ENCODE data around the gene PLOD2. TPM values are rescaled to one million over a fixed set of nuclear protein-coding genes. Genes with fewer than 3 reads are reported as not detected.

The PLOD2 gene
- total and polyA plus RNA-seq, 9 donors, result 29.6 to 65.4 (median 40.6) TPM

DNA sequence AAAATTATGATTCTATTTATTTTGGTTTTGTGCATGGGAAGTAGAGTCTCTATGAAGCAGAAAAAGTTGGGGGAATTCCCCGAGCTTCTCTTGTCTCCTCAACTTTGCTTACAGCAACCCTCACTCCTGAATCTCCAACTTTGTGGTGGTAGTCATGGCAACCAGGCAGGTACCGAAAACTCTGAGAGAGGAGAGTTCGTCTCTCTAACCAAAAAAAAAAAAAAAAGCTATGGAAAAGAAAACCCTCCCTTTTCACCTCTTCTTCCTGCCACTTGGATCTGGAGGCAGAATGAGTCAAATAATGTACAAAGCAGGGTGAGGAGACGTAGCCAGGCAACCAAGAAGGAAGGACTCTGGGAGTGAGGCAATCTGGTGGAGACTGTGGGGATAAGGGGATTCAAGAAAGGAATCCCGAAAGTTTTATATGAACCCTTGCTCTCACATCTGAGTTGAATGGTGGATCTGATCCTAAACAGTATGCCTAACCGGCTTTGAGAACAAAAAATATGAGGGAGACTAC, 108.1 kb downstream of the PLOD2 start:
- H3K4me1 ChIP-seq (ENCODE audit: insufficient read depth), result no peaks in the 10 kb centered on the region
- H3K27ac ChIP-seq, result no peak overlapping the region
- intact Hi-C loops (cut with DNase I), result loop anchor here in 1 of 4 donors (10.0 kb wide), 1 partner anchor 1372 kb away; no protein-coding TSS in a partner anchor
- DNase-seq, result no peak
- no peak overlapping the region for H3K4me3 ChIP-seq
- no peaks in the 10 kb centered on the region for H3K27me3 ChIP-seq
- H3K36me3 ChIP-seq, result no peaks in the 10 kb centered on the region
- TF ChIP-seq EP300 (IDR thresholded peaks at IDR 0.05) (no peak), POLR2A (IDR thresholded peaks at IDR 0.05) (no peak), CTCF (IDR thresholded peaks at IDR 0.05) (no peak)
- no peaks in the 10 kb centered on the region for H3K9me3 ChIP-seq
- WGBS, 3 donors, result 94 to 97% (median 96%) methylated on average over 6 of the region's 6 CpGs

GRCh38 chr3:146052056-146052790, 108.8 kb downstream of the PLOD2 start:
- WGBS, 3 donors, result 72 to 79% (median 73%) methylated on average over 2 of the region's 2 CpGs
- TF ChIP-seq EP300 (IDR thresholded peaks at IDR 0.05) (no peak), CTCF (IDR thresholded peaks at IDR 0.05) (no peak), POLR2A (IDR thresholded peaks at IDR 0.05) (no peak)
- Histone ChIP-seq H3K27ac (no peak overlapping the region), H3K4me3 (no peak overlapping the region), H3K27me3 (no peaks in the 10 kb centered on the region), H3K9me3 (no peaks in the 10 kb centered on the region), H3K4me1 (ENCODE audit: insufficient read depth) (no peaks in the 10 kb centered on the region), H3K36me3 (no peaks in the 10 kb centered on the region)
- intact Hi-C loops (cut with DNase I), result loop anchor here in 1 of 4 donors (10.0 kb wide), 1 partner anchor 1373 kb away; no protein-coding TSS in a partner anchor
- no peak for DNase-seq

DNA sequence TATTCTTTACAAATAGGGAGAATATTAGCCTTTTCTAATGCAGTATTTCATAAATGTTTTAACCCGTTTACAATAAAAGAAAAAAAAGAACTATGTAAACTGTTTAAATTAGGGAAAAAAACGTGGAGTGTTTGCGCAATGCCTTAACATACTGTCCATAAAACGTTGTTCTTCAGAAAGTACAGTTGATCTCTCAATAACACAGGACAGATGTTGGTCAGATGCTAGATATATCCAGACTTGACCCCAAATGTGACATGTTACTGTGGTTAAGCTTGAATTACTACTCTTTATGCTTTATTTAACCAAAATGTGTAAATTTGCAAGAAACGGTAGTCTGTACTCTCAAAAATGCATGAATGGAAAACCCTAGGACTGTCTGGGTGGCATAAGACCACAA, 110.3 kb downstream of the PLOD2 start:
- TF ChIP-seq EP300 (IDR thresholded peaks at IDR 0.05) (no peak), POLR2A (IDR thresholded peaks at IDR 0.05) (no peak)
- Histone ChIP-seq H3K27me3 (no peaks in the 10 kb centered on the region), H3K4me1 (ENCODE audit: insufficient read depth) (no peaks in the 10 kb centered on the region), H3K9me3 (no peaks in the 10 kb centered on the region), H3K4me3 (no peak overlapping the region), H3K36me3 (no peaks in the 10 kb centered on the region), H3K27ac (no peak overlapping the region)
- intact Hi-C loops (cut with DNase I), result loop anchor here in 1 of 4 donors (10.0 kb wide), 1 partner anchor 1374 kb away; no protein-coding TSS in a partner anchor
- WGBS, 3 donors, result 81 to 83% (median 81%) methylated on average over 5 of the region's 5 CpGs
- DNase-seq, result no peak

GRCh38 chr3:146047485-146047884, 113.5 kb downstream of the PLOD2 start:
- H3K36me3 ChIP-seq, result no peaks in the 10 kb centered on the region
- H3K4me1 ChIP-seq (ENCODE audit: insufficient read depth), result no peaks in the 10 kb centered on the region
- no peak for DNase-seq
- no peak overlapping the region for H3K27ac ChIP-seq
- intact Hi-C loops (cut with DNase I), result no loop called here
- 92 to 95% (median 94%) methylated on average over 1 of the region's 1 CpG for WGBS, 3 donors
- H3K27me3 ChIP-seq, result no peaks in the 10 kb centered on the region
- TF ChIP-seq POLR2A (IDR thresholded peaks at IDR 0.05) (no peak), CTCF (IDR thresholded peaks at IDR 0.05) (no peak), EP300 (IDR thresholded peaks at IDR 0.05) (no peak)
- H3K9me3 ChIP-seq, result no peaks in the 10 kb centered on the region
- no peak overlapping the region for H3K4me3 ChIP-seq

DNA sequence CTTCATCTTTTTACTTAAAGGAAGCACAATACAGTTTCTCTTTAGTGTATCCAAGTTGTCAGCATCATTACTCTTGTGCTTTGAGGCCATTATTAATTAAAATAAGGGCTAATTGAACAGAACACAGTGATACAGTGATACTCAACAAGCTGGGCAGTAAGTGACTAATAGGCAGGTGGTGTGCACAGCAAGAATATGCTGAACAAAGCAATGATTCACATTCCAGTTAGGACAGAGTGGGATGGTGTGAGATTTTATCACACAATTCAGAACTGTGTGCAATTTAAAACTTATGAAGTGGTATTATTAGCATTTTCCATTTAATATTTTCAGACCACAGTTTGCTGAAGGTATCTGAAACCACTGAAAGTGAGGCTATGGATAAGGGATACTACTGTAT, 116.9 kb downstream of the PLOD2 start:
- Histone ChIP-seq H3K4me3 (no peak overlapping the region), H3K27me3 (no peaks in the 10 kb centered on the region), H3K9me3 (no peaks in the 10 kb centered on the region), H3K36me3 (no peaks in the 10 kb centered on the region), H3K4me1 (ENCODE audit: insufficient read depth) (no peaks in the 10 kb centered on the region), H3K27ac (no peak overlapping the region)
- intact Hi-C loops (cut with DNase I), result no loop called here
- DNase-seq, result no peak
- TF ChIP-seq POLR2A (IDR thresholded peaks at IDR 0.05), result no peak
- TF ChIP-seq EP300 (IDR thresholded peaks at IDR 0.05), result no peak
- no peak for TF ChIP-seq CTCF (IDR thresholded peaks at IDR 0.05)
